Measurements from ENCODE around the gene CYP26C1. TPM values are rescaled to one million over a fixed set of nuclear protein-coding genes. Genes with fewer than 3 reads are reported as not detected.

The CYP26C1 gene
- polyA plus RNA-seq, 1 donor from 2014 or later, result not detected

DNA sequence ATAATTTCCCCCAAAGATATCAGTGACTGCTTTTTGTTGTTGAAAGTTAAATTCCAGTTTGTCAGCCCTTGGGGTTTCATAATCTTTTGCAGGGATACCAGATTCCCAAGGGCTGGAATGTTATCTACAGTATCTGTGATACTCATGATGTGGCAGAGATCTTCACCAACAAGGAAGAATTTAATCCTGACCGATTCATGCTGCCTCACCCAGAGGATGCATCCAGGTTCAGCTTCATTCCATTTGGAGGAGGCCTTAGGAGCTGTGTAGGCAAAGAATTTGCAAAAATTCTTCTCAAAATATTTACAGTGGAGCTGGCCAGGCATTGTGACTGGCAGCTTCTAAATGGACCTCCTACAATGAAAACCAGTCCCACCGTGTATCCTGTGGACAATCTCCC is 16.3 kb downstream of the CYP26C1 start:
- Histone ChIP-seq H3K4me2 (ENCODE audit: low read length) (no peak overlapping the region), H3F3A (ENCODE audit: insufficient read depth, low read length, poor library complexity, severe bottlenecking) (no peaks in the 10 kb centered on the region)
- TF ChIP-seq CTCF (IDR thresholded peaks at IDR 0.05; ENCODE audit: poor library complexity, severe bottlenecking) (no peak), MXI1 (conservative IDR thresholded peaks at IDR 0.05; ENCODE audit: poor library complexity, severe bottlenecking) (no peak)

DNA sequence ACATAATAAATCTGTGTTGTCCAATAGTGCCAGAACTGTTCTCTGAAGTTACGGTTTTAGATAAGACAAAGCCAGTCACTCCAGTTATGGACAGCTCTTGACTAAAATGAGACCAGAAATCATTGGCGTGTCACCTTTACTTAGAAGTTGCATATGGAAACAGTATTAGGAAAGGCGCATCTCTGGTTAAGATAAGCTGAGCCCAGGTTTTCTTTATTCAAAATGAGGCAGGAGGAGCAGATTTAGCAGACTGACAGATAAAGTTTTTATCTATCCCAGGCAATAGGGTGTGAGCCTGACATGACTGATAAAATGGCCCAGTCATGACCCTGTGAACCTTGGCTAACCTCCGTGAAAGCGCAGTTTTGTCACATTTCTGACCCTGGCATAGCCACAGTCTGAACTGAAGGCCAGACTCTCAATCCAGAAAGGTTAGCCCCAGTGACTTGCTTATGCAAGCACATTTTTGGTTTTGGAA is 17.3 kb downstream of the CYP26C1 start:
- H3K9me2 ChIP-seq (ENCODE audit: insufficient read depth, low read length), result no peaks in the 10 kb centered on the region
- no peak for TF ChIP-seq REST (IDR thresholded peaks at IDR 0.05; ENCODE audit: borderline replicate concordance)
- TF ChIP-seq EP300 (conservative IDR thresholded peaks at IDR 0.05; ENCODE audit: poor library complexity, severe bottlenecking), result no peak
- no peak for TF ChIP-seq SMC3 (conservative IDR thresholded peaks at IDR 0.05; ENCODE audit: poor library complexity)
- TF ChIP-seq RAD21 (conservative IDR thresholded peaks at IDR 0.05), result no peak
- TF ChIP-seq MXI1 (conservative IDR thresholded peaks at IDR 0.05; ENCODE audit: poor library complexity, severe bottlenecking), result no peak
- no peak for TF ChIP-seq POLR2AphosphoS5 (IDR thresholded peaks at IDR 0.05)
- no peak for TF ChIP-seq CTCF (IDR thresholded peaks at IDR 0.05; ENCODE audit: poor library complexity, severe bottlenecking)
- TF ChIP-seq TAF1 (IDR thresholded peaks at IDR 0.05; ENCODE audit: low read depth), result no peak
- no peak for TF ChIP-seq EZH2 (IDR thresholded peaks at IDR 0.05; ENCODE audit: borderline replicate concordance, insufficient read depth, low read length, poor library complexity, severe bottlenecking)
- no peaks in the 10 kb centered on the region for H3F3A ChIP-seq (ENCODE audit: insufficient read depth, low read length, poor library complexity, severe bottlenecking)
- no peak overlapping the region for H3K9ac ChIP-seq (ENCODE audit: low read length)
- H3K27me3 ChIP-seq (ENCODE audit: insufficient read depth, low read depth, low read length), result peaks cover 61% of the 10 kb centered on the region
- no peaks in the 10 kb centered on the region for H3K79me2 ChIP-seq (replicated peaks; ENCODE audit: insufficient read depth, low read length)
- H3K4me3 ChIP-seq (ENCODE audit: low read length), result no peak overlapping the region
- H2AFZ ChIP-seq (ENCODE audit: low read depth, low read length), result no peak overlapping the region
- H3K4me2 ChIP-seq (ENCODE audit: low read length), result no peak overlapping the region
- H4K20me1 ChIP-seq (ENCODE audit: insufficient read depth), result no peaks in the 10 kb centered on the region
- H3K36me3 ChIP-seq (ENCODE audit: insufficient read depth, low read length), result no peaks in the 10 kb centered on the region
- H3K27ac ChIP-seq (ENCODE audit: low read length), result no peak overlapping the region
- H3K9me3 ChIP-seq (ENCODE audit: low read length), result no peaks in the 10 kb centered on the region

More for the DNA sequence above, 16.3 kb downstream of the CYP26C1 start:
- H3K79me2 ChIP-seq (replicated peaks; ENCODE audit: insufficient read depth, low read length), result no peaks in the 10 kb centered on the region
- H3K27ac ChIP-seq (ENCODE audit: low read length), result no peak overlapping the region
- H3K9ac ChIP-seq (ENCODE audit: low read length), result no peak overlapping the region
- peaks cover 71% of the 10 kb centered on the region for H3K27me3 ChIP-seq (ENCODE audit: insufficient read depth, low read depth, low read length)
- H3K4me3 ChIP-seq (ENCODE audit: low read length), result no peak overlapping the region
- no peaks in the 10 kb centered on the region for H4K20me1 ChIP-seq (ENCODE audit: insufficient read depth)
- H3K9me2 ChIP-seq (ENCODE audit: insufficient read depth, low read length), result no peaks in the 10 kb centered on the region
- no peaks in the 10 kb centered on the region for H3K9me3 ChIP-seq (ENCODE audit: low read length)
- no peaks in the 10 kb centered on the region for H3K36me3 ChIP-seq (ENCODE audit: insufficient read depth, low read length)
- no peak overlapping the region for H2AFZ ChIP-seq (ENCODE audit: low read depth, low read length)

All from neural cell (in vitro differentiated cells).